GM21528 (cell line): Measurements from ENCODE around the gene GPR3.

Experiments
- ATAC-seq: cut with Tn5 transposase; IDR thresholded peaks from one replicate; pipeline ENCODE4 v1.9.1; 2021; ENCODE audit warnings: mild to moderate bottlenecking, moderate library complexity; ENCODE audit not compliant: unreplicated experiment, low FRiP score

GPR3 gene, protein sequence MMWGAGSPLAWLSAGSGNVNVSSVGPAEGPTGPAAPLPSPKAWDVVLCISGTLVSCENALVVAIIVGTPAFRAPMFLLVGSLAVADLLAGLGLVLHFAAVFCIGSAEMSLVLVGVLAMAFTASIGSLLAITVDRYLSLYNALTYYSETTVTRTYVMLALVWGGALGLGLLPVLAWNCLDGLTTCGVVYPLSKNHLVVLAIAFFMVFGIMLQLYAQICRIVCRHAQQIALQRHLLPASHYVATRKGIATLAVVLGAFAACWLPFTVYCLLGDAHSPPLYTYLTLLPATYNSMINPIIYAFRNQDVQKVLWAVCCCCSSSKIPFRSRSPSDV

GRCh38 chr1:27392096-27392777 is at the start of gene GPR3:
Gene GPR3 (plus strand): TSS chr1:27392622. CDS start chr1:27393799, 1,177 bp downstream.
- ATAC-seq = peak; percentile 54

- no peak for ATAC-seq
These were observed 49.4 kb upstream of the GPR3 start for GRCh38 chr1:27342778-27343638.

DNA sequence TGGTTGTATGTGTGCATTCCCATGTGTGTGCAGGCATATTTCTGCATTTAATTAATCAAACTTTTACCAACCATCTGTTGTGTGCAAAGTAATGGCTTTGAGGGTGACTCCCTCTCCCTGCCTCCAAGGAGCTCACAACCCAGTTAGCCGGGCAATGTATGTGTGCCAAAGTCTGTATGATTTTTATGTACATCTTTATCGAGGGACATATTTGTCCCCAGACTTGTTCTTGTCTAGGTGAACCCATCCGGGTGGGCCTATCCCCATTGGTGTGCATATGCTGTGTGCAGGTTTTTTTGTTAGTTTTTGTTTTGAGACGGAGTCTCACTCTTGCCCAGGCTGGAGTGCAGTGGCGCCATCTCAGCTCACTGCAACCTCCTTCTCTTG is 48.8 kb upstream of the GPR3 start:
- no peak for ATAC-seq

DNA sequence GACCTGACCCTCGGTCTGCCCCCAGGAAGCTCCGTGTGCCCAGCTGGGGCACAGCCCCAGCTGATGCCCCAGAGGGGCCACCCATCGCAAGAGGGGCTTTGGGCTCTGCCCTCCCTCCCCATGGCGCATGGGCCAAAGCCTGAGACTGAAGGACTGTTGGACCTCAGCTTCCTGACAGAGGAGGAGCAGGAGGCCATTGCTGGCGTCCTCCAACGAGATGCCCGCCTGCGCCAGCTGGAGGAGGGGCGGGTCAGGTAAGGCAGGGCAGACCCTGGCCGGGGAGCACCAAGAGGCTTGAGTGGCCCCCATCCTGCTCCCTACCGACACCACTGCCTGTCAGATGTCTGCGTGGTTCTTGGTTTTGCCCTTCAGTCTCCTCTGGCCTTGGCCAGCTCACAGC is 47.1 kb upstream of the GPR3 start:
- ATAC-seq = no peak

- ATAC-seq = no peak
These were observed 46.1 kb upstream of the GPR3 start for GRCh38 chr1:27346357-27346756.

- ATAC-seq = no peak
These were observed 45.3 kb upstream of the GPR3 start for GRCh38 chr1:27346991-27347624.

DNA sequence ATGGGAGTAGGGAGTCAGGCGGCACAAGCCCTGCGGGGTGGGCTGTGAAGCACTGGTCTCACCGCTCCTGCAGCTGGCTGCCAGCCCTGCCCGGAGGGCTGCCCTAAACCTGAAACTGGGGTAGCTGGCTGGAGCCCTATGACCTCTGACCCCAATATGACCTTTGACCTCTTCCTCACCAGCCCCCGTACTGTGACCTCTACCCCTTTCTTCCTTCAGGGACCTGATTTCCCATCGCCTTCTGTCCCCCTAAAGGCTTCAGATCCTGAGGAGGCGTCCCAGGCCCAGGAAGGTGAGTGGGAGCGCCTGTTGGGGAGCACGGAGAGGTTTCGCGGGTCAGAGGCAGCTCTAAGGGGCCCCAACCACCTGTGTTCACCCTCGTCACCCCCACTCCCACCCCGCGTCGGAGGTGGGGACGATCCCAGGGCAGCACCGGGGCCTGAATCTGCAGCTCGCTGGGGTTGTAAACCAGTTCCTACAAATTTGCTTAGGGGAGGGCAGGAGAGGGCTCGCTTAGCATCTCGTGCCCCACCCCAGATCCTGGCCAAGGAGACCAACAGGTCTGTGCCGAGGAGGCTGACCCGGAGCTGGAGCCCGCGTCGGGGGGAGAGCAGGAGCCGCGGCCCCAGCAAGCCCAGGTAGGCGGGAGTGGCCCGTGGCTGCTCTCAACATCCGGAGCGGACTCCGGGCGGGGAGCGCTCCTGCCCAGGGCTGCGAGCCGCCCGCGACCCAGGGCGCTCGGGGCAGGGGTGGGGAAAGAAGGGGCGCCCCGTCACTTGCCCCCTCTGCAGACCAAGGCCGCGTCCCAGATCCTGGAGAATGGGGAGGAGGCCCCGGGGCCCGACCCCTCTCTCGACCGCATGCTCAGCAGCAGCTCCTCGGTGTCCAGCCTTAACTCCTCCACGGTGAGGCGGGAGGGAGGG is 43.3 kb upstream of the GPR3 start:
- ATAC-seq = no peak

- ATAC-seq = no peak
These were observed 42.4 kb upstream of the GPR3 start for GRCh38 chr1:27349784-27350662.

- no peak for ATAC-seq
These were observed 41.5 kb upstream of the GPR3 start for GRCh38 chr1:27350663-27351540.

DNA sequence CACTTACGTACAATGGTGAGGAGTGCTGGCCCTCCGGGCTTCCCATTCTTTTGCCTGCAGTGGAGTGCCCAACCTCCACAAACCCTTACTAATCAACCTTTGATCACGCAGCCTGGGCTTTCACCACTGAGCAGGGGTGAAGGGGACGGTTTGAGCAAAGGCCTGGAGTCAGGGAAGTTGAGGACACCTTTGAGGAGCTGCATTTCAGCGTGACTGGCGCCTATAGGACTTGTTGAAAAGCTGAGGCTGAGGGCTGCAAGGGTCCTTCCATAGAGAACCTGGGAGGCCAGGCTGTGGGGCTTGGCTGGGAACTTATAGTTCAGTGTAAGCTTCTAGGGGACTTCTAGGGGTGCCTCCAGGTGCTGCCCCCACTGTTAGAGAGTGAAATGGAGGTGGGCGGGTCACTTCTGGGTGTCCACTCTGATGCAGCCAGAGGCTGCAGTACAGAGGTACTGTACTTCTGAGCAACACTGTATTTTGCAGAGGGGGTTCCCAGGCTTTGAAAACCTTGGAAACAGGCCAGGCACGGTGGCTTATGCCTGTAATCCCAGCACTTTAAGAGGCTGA is 40.8 kb upstream of the GPR3 start:
- no peak for ATAC-seq

GRCh38 chr1:27353166-27353565 is 39.3 kb upstream of the GPR3 start:
- no peak for ATAC-seq

- ATAC-seq = no peak
These were observed 38.8 kb upstream of the GPR3 start for GRCh38 chr1:27353629-27354028.

GRCh38 chr1:27355683-27356082 is 36.7 kb upstream of the GPR3 start:
- ATAC-seq = no peak

DNA sequence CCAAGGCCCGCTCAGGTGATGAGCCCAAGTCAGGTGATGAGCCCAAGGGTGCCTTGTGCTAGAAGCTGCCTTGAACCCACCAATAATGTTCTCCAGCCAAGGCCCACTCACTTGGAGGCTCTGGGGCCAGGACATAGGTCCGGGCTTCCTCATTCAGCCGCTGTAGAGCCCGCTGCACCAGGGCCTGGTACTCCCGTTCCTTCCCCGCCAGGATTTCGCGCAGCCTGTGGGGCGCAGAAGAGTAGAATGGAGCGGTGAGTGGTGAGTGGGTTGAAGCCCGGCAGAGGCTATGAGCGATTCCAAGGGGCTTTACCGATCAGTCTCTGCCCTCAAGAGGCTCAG is 36.2 kb upstream of the GPR3 start:
- ATAC-seq = no peak

DNA sequence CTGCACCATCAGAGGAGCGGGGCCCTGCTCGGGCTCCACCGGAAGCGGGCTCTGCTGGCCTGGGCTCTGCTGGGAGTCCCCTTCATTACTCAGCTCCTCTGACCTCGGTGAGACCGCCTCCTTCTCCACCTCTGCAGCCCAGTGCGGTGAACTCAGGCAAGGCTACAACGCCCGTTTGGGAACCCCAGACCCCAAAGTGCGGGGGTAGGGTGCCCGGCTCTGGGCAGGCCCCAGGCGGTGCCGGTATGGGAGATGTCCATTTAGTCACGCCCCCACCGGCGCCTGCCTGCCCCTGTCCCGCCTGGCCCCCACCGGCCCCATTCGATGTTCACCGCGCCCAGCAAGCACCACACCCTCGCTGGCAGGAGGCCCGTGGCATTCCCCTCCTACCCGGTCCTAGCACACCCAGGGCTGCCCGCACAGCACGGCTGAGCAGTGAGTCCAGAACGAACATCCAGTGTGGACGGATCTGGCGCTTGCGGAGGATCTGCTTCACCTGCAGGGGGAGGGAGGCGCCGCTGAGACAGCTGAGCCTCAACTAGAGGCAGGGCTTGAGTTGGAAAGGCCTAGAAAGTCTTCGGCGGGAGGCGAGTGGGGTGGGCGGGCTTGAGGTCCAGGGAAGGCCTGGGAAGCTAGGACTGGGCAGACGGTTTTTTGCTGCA is 35.7 kb upstream of the GPR3 start:
- ATAC-seq = no peak

- ATAC-seq = no peak
These were observed 35.0 kb upstream of the GPR3 start for GRCh38 chr1:27357281-27358037.
